Stimulated activated CD8-positive, alpha-beta memory T cell treated with anti-CD3 and anti-CD28 coated beads, Interleukin-4, amount 100 ng/mL, for 1 hour (primary cell): ENCODE measurements around the gene EPB41L1.

Experiments used
- DNase-seq, 2 donors: peaks; one replicate each; pipeline ENCODE4 v3.0.0-alpha.2; 2020; ENCODE audit warnings: low read depth in 2 of 2, low spot score in 1 of 2

EPB41L1 gene

GRCh38 chr20:36184816-36185776 lies 30.6 kb downstream of the EPB41L1 start:
- DNase-seq, result no peak

GRCh38 chr20:36193977-36194712 lies 39.6 kb downstream of the EPB41L1 start:
- DNase-seq, result no peak

- DNase-seq, result no peak
Measured at GRCh38 chr20:36196676-36197075, 42.1 kb downstream of the EPB41L1 start.

GRCh38 chr20:36197271-36197670 lies 42.7 kb downstream of the EPB41L1 start:
- DNase-seq, result no peak

GRCh38 chr20:36199345-36200257 lies 45.1 kb downstream of the EPB41L1 start:
- peak; percentile 56 to 57 for DNase-seq

GRCh38 chr20:36200451-36200850 lies 45.9 kb downstream of the EPB41L1 start:
- DNase-seq, result no peak

GRCh38 chr20:36201198-36201597 lies 46.7 kb downstream of the EPB41L1 start:
- no peak for DNase-seq

- peak; percentile 43 to 56 for DNase-seq
Measured at GRCh38 chr20:36202891-36203338, 48.4 kb downstream of the EPB41L1 start.

- DNase-seq, result no peak
Measured at GRCh38 chr20:36203861-36204260, 49.3 kb downstream of the EPB41L1 start.

- DNase-seq, result no peak
Measured at GRCh38 chr20:36205026-36205425, 50.5 kb downstream of the EPB41L1 start.

- DNase-seq, result no peak
Measured at GRCh38 chr20:36206068-36206467, 51.5 kb downstream of the EPB41L1 start.

- DNase-seq, result no peak
Measured at GRCh38 chr20:36206641-36207040, 52.1 kb downstream of the EPB41L1 start.

GRCh38 chr20:36207602-36208001 lies 53.1 kb downstream of the EPB41L1 start:
- DNase-seq, result no peak

- DNase-seq, result no peak
Measured at GRCh38 chr20:36208257-36208656, 53.7 kb downstream of the EPB41L1 start.

- no peak for DNase-seq
Measured at GRCh38 chr20:36210436-36211021, 56.0 kb downstream of the EPB41L1 start.

GRCh38 chr20:36213362-36213761 lies 58.8 kb downstream of the EPB41L1 start:
- DNase-seq, result no peak

GRCh38 chr20:36214684-36215256 lies 60.2 kb downstream of the EPB41L1 start:
- DNase-seq, result no peak

GRCh38 chr20:36215778-36216177 lies 61.2 kb downstream of the EPB41L1 start:
- DNase-seq, result no peak

- DNase-seq, result no peak
Measured at GRCh38 chr20:36216314-36217025, 61.9 kb downstream of the EPB41L1 start.

- no peak for DNase-seq
Measured at GRCh38 chr20:36217226-36217625, 62.7 kb downstream of the EPB41L1 start.
